Measurements from ENCODE around the gene ZSWIM3.

GRCh38 chr20:45823949-45824835, 33.2 kb upstream of the ZSWIM3 start:
- TF ChIP-seq CTCF (IDR thresholded peaks at IDR 0.05; ENCODE audit: low read depth, low read length, missing input control), result peak; percentile 50
- TF ChIP-seq YY1 (IDR thresholded peaks at IDR 0.05), result no peak
- no peak for TF ChIP-seq NR2F2 (IDR thresholded peaks at IDR 0.05)
- TF ChIP-seq TAF1 (conservative IDR thresholded peaks at IDR 0.05), result no peak
- no peak for TF ChIP-seq GABPA (IDR thresholded peaks at IDR 0.05 in 1 of 2, conservative IDR thresholded peaks at IDR 0.05 in 1 of 2)
- TF ChIP-seq, protein P1, sequence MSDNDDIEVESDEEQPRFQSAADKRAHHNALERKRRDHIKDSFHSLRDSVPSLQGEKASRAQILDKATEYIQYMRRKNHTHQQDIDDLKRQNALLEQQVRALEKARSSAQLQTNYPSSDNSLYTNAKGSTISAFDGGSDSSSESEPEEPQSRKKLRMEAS (IDR thresholded peaks at IDR 0.05), result no peak
- no peak for TF ChIP-seq SP1 (IDR thresholded peaks at IDR 0.05)
- TF ChIP-seq, protein P2, sequence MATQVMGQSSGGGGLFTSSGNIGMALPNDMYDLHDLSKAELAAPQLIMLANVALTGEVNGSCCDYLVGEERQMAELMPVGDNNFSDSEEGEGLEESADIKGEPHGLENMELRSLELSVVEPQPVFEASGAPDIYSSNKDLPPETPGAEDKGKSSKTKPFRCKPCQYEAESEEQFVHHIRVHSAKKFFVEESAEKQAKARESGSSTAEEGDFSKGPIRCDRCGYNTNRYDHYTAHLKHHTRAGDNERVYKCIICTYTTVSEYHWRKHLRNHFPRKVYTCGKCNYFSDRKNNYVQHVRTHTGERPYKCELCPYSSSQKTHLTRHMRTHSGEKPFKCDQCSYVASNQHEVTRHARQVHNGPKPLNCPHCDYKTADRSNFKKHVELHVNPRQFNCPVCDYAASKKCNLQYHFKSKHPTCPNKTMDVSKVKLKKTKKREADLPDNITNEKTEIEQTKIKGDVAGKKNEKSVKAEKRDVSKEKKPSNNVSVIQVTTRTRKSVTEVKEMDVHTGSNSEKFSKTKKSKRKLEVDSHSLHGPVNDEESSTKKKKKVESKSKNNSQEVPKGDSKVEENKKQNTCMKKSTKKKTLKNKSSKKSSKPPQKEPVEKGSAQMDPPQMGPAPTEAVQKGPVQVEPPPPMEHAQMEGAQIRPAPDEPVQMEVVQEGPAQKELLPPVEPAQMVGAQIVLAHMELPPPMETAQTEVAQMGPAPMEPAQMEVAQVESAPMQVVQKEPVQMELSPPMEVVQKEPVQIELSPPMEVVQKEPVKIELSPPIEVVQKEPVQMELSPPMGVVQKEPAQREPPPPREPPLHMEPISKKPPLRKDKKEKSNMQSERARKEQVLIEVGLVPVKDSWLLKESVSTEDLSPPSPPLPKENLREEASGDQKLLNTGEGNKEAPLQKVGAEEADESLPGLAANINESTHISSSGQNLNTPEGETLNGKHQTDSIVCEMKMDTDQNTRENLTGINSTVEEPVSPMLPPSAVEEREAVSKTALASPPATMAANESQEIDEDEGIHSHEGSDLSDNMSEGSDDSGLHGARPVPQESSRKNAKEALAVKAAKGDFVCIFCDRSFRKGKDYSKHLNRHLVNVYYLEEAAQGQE (IDR thresholded peaks at IDR 0.05), result no peak
- peak; percentile 68 to 82 for TF ChIP-seq RAD21 (IDR thresholded peaks at IDR 0.05)
- TF ChIP-seq JUND (IDR thresholded peaks at IDR 0.05), result no peak
- no peak for TF ChIP-seq EGR1 (IDR thresholded peaks at IDR 0.05; ENCODE audit: low read depth in 2 of 2)
- TF ChIP-seq RXRA (IDR thresholded peaks at IDR 0.05), result no peak
- TF ChIP-seq, protein P3, sequence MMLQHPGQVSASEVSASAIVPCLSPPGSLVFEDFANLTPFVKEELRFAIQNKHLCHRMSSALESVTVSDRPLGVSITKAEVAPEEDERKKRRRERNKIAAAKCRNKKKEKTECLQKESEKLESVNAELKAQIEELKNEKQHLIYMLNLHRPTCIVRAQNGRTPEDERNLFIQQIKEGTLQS (IDR thresholded peaks at IDR 0.05), result no peak
- no peak for TF ChIP-seq ZBTB33 (IDR thresholded peaks at IDR 0.05)

All from liver (tissue), 3 donors.